Neural progenitor cell (in vitro differentiated cells): ENCODE measurements around the gene AGBL4. TPM values are rescaled to one million over a fixed set of nuclear protein-coding genes. Genes with fewer than 3 reads are reported as not detected.

ENCODE experiments used
- DNase-seq: peaks from one replicate; pipeline ENCODE4 v3.0.0-alpha.2; 2016; ENCODE audit warnings: low spot score
- H2AFZ ChIP-seq: fragments of 200-600 bp; sonication (generic); replicated peaks from 2 replicates; pipeline ENCODE4 v1.6.1; 2016; ENCODE audit warnings: antibody characterized with exemption
- H3F3A ChIP-seq: fragments of 200-600 bp; sonication (generic); 2 replicates; pipeline ENCODE4 v1.6.1; 2016; ENCODE audit warnings: antibody characterized with exemption, low read depth
- H3K27ac ChIP-seq: fragments of 200-600 bp; sonication (generic); 2 replicates; pipeline ENCODE4 v1.5.1; 2016; ENCODE audit warnings: mild to moderate bottlenecking
- H3K27me3 ChIP-seq: fragments of 200-600 bp; sonication (generic); 2 replicates; pipeline ENCODE4 v1.6.1; 2016; ENCODE audit warnings: mild to moderate bottlenecking, moderate library complexity
- H3K36me3 ChIP-seq: fragments of 200-600 bp; sonication (generic); 2 replicates; pipeline ENCODE4 v1.5.1; 2016
- H3K4me1 ChIP-seq: fragments of 200-600 bp; sonication (generic); 2 replicates; pipeline ENCODE4 v1.6.1; 2016; ENCODE audit warnings: mixed run types
- H3K4me2 ChIP-seq: fragments of 200-600 bp; sonication (generic); 2 replicates; pipeline ENCODE4 v1.6.1; 2016
- H3K4me3 ChIP-seq: fragments of 200-600 bp; sonication (generic); 2 replicates; pipeline ENCODE4 v1.5.1; 2016
- H3K79me2 ChIP-seq: fragments of 200-600 bp; sonication (generic); 2 replicates; pipeline ENCODE4 v1.6.1; 2016; ENCODE audit warnings: low read depth
- H3K9ac ChIP-seq: fragments of 200-600 bp; sonication (generic); 2 replicates; pipeline ENCODE4 v1.6.1; 2016
- H3K9me3 ChIP-seq: fragments of 200-600 bp; sonication (generic); 2 replicates; pipeline ENCODE4 v1.5.1; 2016; ENCODE audit warnings: low read depth
- H4K20me1 ChIP-seq: fragments of 200-600 bp; sonication (generic); 2 replicates; pipeline ENCODE4 v1.6.1; 2016; ENCODE audit warnings: low read depth
- H3K27ac Mint-ChIP-seq: 3 replicates; pipeline ENCODE4 v1.8.0; 2021; ENCODE audit warnings: mixed read lengths
- H3K27me3 Mint-ChIP-seq: 2 replicates; pipeline ENCODE4 v1.8.0; 2022; ENCODE audit warnings: low read depth, mild to moderate bottlenecking, inconsistent platforms, moderate library complexity, mixed read lengths; ENCODE audit not compliant: insufficient read depth
- H3K36me3 Mint-ChIP-seq: 3 replicates; pipeline ENCODE4 v1.8.0; 2021; ENCODE audit warnings: mixed read lengths
- H3K4me1 Mint-ChIP-seq: 3 replicates; pipeline ENCODE4 v1.8.0; 2021; ENCODE audit warnings: mixed read lengths
- H3K4me3 Mint-ChIP-seq: 3 replicates; pipeline ENCODE4 v1.8.0; 2021; ENCODE audit warnings: mild to moderate bottlenecking, moderate library complexity, mixed read lengths
- H3K9me3 Mint-ChIP-seq: 3 replicates; pipeline ENCODE4 v1.8.0; 2020; ENCODE audit warnings: mixed read lengths
- EZH2 ChIP-seq: fragments of 200-600 bp; sonication (generic); IDR thresholded peaks from 2 replicates; pipeline ENCODE4 v1.6.1; 2017; ENCODE audit warnings: antibody characterized with exemption, mild to moderate bottlenecking, moderate library complexity
- EZH2phosphoT487 ChIP-seq: fragments of 200-600 bp; sonication (generic); IDR thresholded peaks from 2 replicates; pipeline ENCODE4 v1.6.1; 2017; ENCODE audit warnings: antibody characterized with exemption
- total RNA-seq: library from RNA; depleted of rRNA; stranded (reverse); fragments of >200 nt; gene quantifications from 2 replicates; pipeline ENCODE4 v1.2.3, GENCODE V29; 2015; ENCODE audit warnings: low replicate concordance
- TF ChIP-seq, protein P1 (sequence below): fragments of 200-600 bp; sonication (generic); IDR thresholded peaks from 2 replicates; pipeline ENCODE4 v1.5.1; 2017; ENCODE audit warnings: antibody characterized with exemption, mild to moderate bottlenecking

The AGBL4 gene
- total RNA-seq, 1 donor from 2014 or later: 1.5 TPM

DNA sequence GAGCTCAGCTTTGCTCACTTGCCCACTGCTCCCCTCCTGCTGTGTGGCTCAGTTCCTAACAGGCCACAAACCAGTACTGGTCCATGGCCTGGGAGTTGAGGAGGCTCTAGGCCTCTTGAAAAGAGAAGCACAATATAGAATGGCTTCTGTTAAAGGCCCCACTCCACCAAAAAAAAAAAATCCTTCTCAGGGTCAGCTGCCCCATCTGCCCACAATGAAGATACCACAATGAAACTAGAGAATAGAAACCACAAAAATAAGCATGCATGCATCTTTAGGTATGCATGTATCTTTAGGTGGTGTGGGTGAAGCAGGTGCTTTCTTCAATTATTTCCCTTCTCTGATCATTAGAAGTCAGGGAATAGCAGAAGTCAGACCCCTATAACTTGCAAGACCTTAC, 626.7 kb downstream of the AGBL4 start:
- no peaks in the 10 kb centered on the region for H3K36me3 Mint-ChIP-seq
- no peaks in the 10 kb centered on the region for H4K20me1 ChIP-seq
- peaks cover 2% of the 10 kb centered on the region for H3K27me3 Mint-ChIP-seq
- H3K9me3 ChIP-seq: peaks cover 47% of the 10 kb centered on the region
- H3K27me3 ChIP-seq: no peaks in the 10 kb centered on the region
- peaks cover 3% of the 10 kb centered on the region for H3K36me3 ChIP-seq
- no peak overlapping the region for H3K4me3 Mint-ChIP-seq
- H3K27ac ChIP-seq: no peak overlapping the region
- no peak overlapping the region for H3K4me2 ChIP-seq
- TF ChIP-seq EZH2: no peak
- TF ChIP-seq, protein P1, sequence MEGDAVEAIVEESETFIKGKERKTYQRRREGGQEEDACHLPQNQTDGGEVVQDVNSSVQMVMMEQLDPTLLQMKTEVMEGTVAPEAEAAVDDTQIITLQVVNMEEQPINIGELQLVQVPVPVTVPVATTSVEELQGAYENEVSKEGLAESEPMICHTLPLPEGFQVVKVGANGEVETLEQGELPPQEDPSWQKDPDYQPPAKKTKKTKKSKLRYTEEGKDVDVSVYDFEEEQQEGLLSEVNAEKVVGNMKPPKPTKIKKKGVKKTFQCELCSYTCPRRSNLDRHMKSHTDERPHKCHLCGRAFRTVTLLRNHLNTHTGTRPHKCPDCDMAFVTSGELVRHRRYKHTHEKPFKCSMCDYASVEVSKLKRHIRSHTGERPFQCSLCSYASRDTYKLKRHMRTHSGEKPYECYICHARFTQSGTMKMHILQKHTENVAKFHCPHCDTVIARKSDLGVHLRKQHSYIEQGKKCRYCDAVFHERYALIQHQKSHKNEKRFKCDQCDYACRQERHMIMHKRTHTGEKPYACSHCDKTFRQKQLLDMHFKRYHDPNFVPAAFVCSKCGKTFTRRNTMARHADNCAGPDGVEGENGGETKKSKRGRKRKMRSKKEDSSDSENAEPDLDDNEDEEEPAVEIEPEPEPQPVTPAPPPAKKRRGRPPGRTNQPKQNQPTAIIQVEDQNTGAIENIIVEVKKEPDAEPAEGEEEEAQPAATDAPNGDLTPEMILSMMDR: no peak
- H3K27ac Mint-ChIP-seq: no peak overlapping the region
- H2AFZ ChIP-seq: no peak overlapping the region
- H3K9me3 Mint-ChIP-seq: peaks cover 6% of the 10 kb centered on the region
- no peaks in the 10 kb centered on the region for H3K4me1 ChIP-seq
- H3F3A ChIP-seq: no peaks in the 10 kb centered on the region
- H3K4me1 Mint-ChIP-seq: no peaks in the 10 kb centered on the region
- H3K9ac ChIP-seq: no peak overlapping the region
- no peaks in the 10 kb centered on the region for H3K79me2 ChIP-seq
- H3K4me3 ChIP-seq: no peak overlapping the region
- no peak for DNase-seq

DNA sequence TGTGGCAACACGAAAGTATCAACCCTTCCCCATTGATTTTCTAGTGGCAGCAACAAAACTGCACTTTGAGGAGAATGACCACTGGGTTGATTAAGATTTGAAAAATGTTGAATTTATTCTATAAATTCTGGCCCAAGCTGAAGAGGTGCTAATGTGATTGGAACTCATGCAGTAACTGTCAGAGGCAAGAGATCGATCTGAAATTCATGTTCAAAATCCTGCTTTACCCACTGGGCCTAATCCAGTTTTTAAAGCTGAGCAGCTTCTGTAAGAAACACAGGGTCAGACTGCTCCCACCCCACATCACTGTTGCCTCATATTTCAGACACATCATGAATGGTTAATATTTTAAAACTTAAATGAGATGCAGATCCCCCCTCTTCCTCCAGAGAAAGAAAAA, 629.6 kb downstream of the AGBL4 start:
- no peaks in the 10 kb centered on the region for H3K9me3 Mint-ChIP-seq
- Histone ChIP-seq H3K4me3 (no peak overlapping the region), H3K27me3 (no peaks in the 10 kb centered on the region), H3K36me3 (no peaks in the 10 kb centered on the region), H4K20me1 (no peaks in the 10 kb centered on the region), H3K4me2 (no peak overlapping the region), H3K9ac (no peak overlapping the region), H3F3A (no peaks in the 10 kb centered on the region), H3K9me3 (peaks cover 44% of the 10 kb centered on the region), H3K79me2 (no peaks in the 10 kb centered on the region), H3K4me1 (no peaks in the 10 kb centered on the region), H2AFZ (no peak overlapping the region), H3K27ac (no peak overlapping the region)
- DNase-seq: no peak
- no peaks in the 10 kb centered on the region for H3K4me1 Mint-ChIP-seq
- H3K27ac Mint-ChIP-seq: no peak overlapping the region
- H3K36me3 Mint-ChIP-seq: no peaks in the 10 kb centered on the region
- H3K27me3 Mint-ChIP-seq: peaks cover 2% of the 10 kb centered on the region
- H3K4me3 Mint-ChIP-seq: no peak overlapping the region
- TF ChIP-seq EZH2phosphoT487 (no peak), EZH2 (no peak)
- TF ChIP-seq, protein P1: no peak

DNA sequence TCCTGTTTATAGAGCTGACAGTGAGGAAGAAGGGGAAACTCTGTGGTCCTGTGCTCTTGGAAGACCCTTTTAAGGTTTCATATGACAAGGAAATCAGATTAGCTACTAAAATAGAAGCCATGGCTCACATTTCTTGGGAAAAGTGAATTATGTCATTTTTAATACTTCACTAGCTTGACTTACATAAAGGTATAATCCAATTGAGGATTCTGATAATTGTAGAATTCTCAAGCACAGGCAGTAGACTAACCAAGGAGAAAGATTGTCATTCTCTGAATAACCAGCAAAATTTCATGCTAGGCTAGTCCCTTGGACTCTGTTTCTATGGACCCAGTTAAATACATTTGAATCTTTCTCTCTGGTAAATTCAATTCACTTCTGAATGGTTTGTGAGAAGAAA, 634.1 kb downstream of the AGBL4 start:
- H3K4me3 ChIP-seq: no peak overlapping the region
- Mint-ChIP-seq H3K27me3 (no peaks in the 10 kb centered on the region), H3K9me3 (peaks cover 4% of the 10 kb centered on the region), H3K27ac (no peak overlapping the region), H3K4me3 (no peak overlapping the region), H3K4me1 (no peaks in the 10 kb centered on the region), H3K36me3 (no peaks in the 10 kb centered on the region)
- H3K9ac ChIP-seq: no peak overlapping the region
- H3F3A ChIP-seq: no peaks in the 10 kb centered on the region
- H3K36me3 ChIP-seq: no peaks in the 10 kb centered on the region
- no peak for TF ChIP-seq EZH2
- TF ChIP-seq EZH2phosphoT487: no peak
- TF ChIP-seq, protein P1: no peak
- H3K9me3 ChIP-seq: peaks cover 63% of the 10 kb centered on the region
- H3K79me2 ChIP-seq: no peaks in the 10 kb centered on the region
- DNase-seq: no peak
- no peak overlapping the region for H2AFZ ChIP-seq
- H3K27me3 ChIP-seq: no peaks in the 10 kb centered on the region
- H3K27ac ChIP-seq: no peak overlapping the region
- H3K4me2 ChIP-seq: no peak overlapping the region
- no peaks in the 10 kb centered on the region for H4K20me1 ChIP-seq
- H3K4me1 ChIP-seq: no peaks in the 10 kb centered on the region

DNA sequence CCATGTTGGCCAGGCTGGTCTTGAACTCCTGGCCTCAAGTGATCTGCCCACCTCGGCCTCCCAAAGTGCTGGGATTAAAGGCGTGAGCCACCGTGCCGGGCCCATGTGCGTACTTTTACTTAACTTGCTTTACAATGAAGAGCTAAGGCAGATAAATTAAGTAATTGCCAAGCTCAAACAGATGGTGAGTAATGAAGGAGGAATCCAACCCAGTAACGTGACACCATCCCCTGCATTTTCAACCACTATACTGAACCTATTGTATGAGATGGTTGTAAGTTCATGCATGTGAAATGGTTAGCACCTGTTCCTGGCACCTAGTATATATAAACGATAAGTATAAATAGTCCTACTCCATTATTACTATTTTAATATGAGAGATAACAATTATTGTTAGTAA, 659.1 kb downstream of the AGBL4 start:
- no peak overlapping the region for H3K27ac Mint-ChIP-seq
- Histone ChIP-seq H3K27ac (no peak overlapping the region), H3K27me3 (no peaks in the 10 kb centered on the region), H3K79me2 (no peaks in the 10 kb centered on the region), H2AFZ (no peak overlapping the region), H3K4me3 (no peak overlapping the region), H3F3A (no peaks in the 10 kb centered on the region), H3K4me1 (no peaks in the 10 kb centered on the region), H3K9me3 (peaks cover 11% of the 10 kb centered on the region), H3K36me3 (no peaks in the 10 kb centered on the region), H3K9ac (no peak overlapping the region), H3K4me2 (no peak overlapping the region), H4K20me1 (no peaks in the 10 kb centered on the region)
- no peaks in the 10 kb centered on the region for H3K4me1 Mint-ChIP-seq
- DNase-seq: no peak
- H3K4me3 Mint-ChIP-seq: no peak overlapping the region
- H3K9me3 Mint-ChIP-seq: peaks cover 7% of the 10 kb centered on the region
- H3K27me3 Mint-ChIP-seq: no peaks in the 10 kb centered on the region
- H3K36me3 Mint-ChIP-seq: no peaks in the 10 kb centered on the region
- TF ChIP-seq EZH2phosphoT487 (no peak), EZH2 (no peak)
- TF ChIP-seq, protein P1: no peak
